Heart right ventricle (tissue), 16 donors: ENCODE measurements around the gene HEBP2. TPM values are rescaled to one million over a fixed set of nuclear protein-coding genes. Genes with fewer than 3 reads are reported as not detected.

Experiments used
- ATAC-seq, 8 donors: fragments of 200-7000 bp; cut with Tn5 transposase; one replicate each; pipeline ENCODE4 v1.9.1; 2020; ENCODE audit warnings: mild to moderate bottlenecking in 8 of 8, moderate library complexity in 8 of 8, moderate number of reproducible peaks in 1 of 8
- DNase-seq, 2 donors: peaks; one replicate each; pipeline ENCODE4 v3.0.0-alpha.2; 2020
- H3K27ac ChIP-seq, 10 donors: fragments of 200-600 bp; sonication (generic) in 2 of 10; one replicate each; pipeline versions ENCODE4 v1.5.0 to v1.8.0; 2020 to 2022; ENCODE audit warnings: mild to moderate bottlenecking in 3 of 10
- H3K27me3 ChIP-seq, 7 donors: fragments of 200-600 bp; one replicate each; pipeline ENCODE4 v1.8.0; 2021 to 2022; ENCODE audit warnings: mild to moderate bottlenecking in 2 of 7
- H3K36me3 ChIP-seq, 9 donors: fragments of 200-600 bp; sonication (generic) in 1 of 9; one replicate each; pipeline versions ENCODE4 v1.5.0 to v1.8.0; 2020 to 2022; ENCODE audit warnings: mild to moderate bottlenecking in 2 of 9
- H3K4me1 ChIP-seq, 9 donors: fragments of 200-600 bp; sonication (generic) in 1 of 9; one replicate each; pipeline versions ENCODE4 v1.5.0 to v1.8.0; 2020 to 2022; ENCODE audit warnings: mild to moderate bottlenecking in 4 of 9
- H3K4me3 ChIP-seq, 10 donors: fragments of 200-600 bp; sonication (generic) in 2 of 10; one replicate each; pipeline versions ENCODE4 v1.5.0 to v1.8.0; 2020 to 2022; ENCODE audit warnings: mild to moderate bottlenecking in 7 of 10, moderate library complexity in 2 of 10
- H3K9me3 ChIP-seq, 11 donors: fragments of 200-600 bp in 10 of 11; sonication (generic) in 2 of 11; one replicate each; pipeline versions ENCODE4 v1.5.0 to v1.8.0; 2013 to 2022; ENCODE audit warnings: mild to moderate bottlenecking in 2 of 11, control low read depth in 1 of 11, moderate library complexity in 1 of 11
- WGBS, 2 donors: extraction: QIAGEN DNeasy Blood & Tissue Kit; methylation state at CpG; one replicate each; pipeline ENCODE4 v1.1.7; 2013; ENCODE audit warnings: inconsistent platforms in 1 of 2; 5-methylcytosine and 5-hydroxymethylcytosine counted together
- intact Hi-C, 10 donors: fragments of 100-400 bp; cut with DNase I; formaldehyde crosslinking; loops; one replicate each; pipeline versions ENCODE4 v1.11.1 to v1.14.2; 2022
- polyA plus RNA-seq, 2 donors: library from polyadenylated mRNA; stranded (reverse); fragments of 200-250 nt; gene quantifications; one replicate each; pipeline ENCODE4 v1.2.3, GENCODE V29; 2013
- total RNA-seq, 10 donors: library from RNA; stranded (reverse); fragmentation: NEBNext Ultra II Directional in 3 of 10; extraction: Animal tissue kit (Norgen Biotek cat#: 25700) in 3 of 10; gene quantifications; one replicate each; pipeline versions ENCODE4 v1.2.1 to v1.2.4, GENCODE V29; 2021 to 2023
- TF ChIP-seq, protein P1 (sequence below), 9 donors: fragments of 200-600 bp; sonication (generic) in 2 of 9; IDR thresholded peaks; one replicate each; pipeline versions ENCODE4 v1.5.0 to v1.8.0; 2021 to 2022; ENCODE audit warnings: antibody characterized with exemption in 9 of 9, mild to moderate bottlenecking in 5 of 9, moderate library complexity in 1 of 9
- donor health status: Arrhythmogenic right ventricular cardiomyopathy.
- donor health status: ischemic (EF 13 %, LVEDD 7.1; RV severe dilation, severe dysfunction).
- donor health status: healthy with polysubstance abuse.
- donor health status: DM: no; HTN: yes; CAD: no.
- donor health status: DM: no; HTN: no; CAD: no.
- donor health status: ischemic (EF 25% LVEDD 6.9; RV normal size, moderate dysfunction).
- donor health status: ischemic (EF 25% LVEDD 5.7; RV mildly dilated, moderate dysfunction).
- donor health status: healthy.
- donor health status: DM: yes; HTN: yes; CAD: no.
- donor health status: Ischemic cardiomyopathy.
- donor health status: ischemic (EF 35%, LVEDD 5.7; RV mildly dilated, moderate dysfunction).
- donor health status: nonischemic (EF 11% LVEDD 7.7; RV severe dilation, severe dysfunction).
- donor health status: DM: yes; HTN: yes; CAD: no.
- donor health status: PGD.
- donor health status: ischemic (EF 29% LVEDD 5.4; RV normal size, mild dysfunction).
- donor health status: nonischemic (EF 23%, LVEDD 6.1; RV moderate dilation, normal function).

HEBP2 gene
- total and polyA plus RNA-seq, 12 donors = 44.1 to 123 (median 100) TPM

DNA sequence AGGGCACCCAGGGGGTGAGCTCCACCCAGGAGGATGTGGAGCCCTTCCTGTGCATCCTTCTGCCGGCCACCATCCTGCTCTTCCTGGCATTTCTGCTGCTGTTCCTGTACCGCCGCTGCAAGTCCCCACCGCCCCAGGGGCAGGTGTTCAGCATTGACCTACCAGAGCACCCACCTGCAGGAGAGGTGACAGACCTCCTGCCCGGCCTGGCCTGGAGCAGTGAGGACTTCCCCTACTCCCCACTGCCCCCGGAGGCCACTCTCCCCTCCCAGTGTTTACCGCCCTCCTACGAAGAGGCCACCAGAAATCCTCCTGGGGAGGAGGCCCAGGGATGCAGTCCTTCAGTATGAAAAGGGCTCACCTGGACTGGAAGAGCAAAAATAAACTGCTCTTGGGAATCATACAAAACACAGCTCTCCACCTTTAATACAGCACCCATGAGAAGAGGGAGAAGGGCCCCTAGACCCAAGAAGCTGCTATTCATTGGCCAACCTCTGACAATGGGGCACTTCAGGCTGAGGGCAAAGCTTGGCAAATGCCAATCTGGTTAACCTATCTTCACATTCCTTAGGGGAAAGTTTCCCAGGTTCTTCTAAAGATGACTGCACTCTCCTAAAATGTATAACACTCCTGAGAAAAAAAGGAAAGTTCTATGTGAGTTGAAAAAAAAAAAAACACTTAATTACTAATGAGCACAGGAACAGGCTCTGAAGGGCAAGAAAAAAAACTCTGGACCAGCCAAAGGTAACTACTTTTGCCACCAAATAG, 21.3 kb upstream of the HEBP2 start:
- H3K4me3 ChIP-seq = no peak overlapping the region
- 73 to 85% methylated on average over 8 of the region's 8 CpGs for WGBS, 2 donors
- H3K9me3 ChIP-seq = no peaks in the 10 kb centered on the region
- no peak for DNase-seq
- no peaks in the 10 kb centered on the region for H3K36me3 ChIP-seq
- TF ChIP-seq, protein P1, sequence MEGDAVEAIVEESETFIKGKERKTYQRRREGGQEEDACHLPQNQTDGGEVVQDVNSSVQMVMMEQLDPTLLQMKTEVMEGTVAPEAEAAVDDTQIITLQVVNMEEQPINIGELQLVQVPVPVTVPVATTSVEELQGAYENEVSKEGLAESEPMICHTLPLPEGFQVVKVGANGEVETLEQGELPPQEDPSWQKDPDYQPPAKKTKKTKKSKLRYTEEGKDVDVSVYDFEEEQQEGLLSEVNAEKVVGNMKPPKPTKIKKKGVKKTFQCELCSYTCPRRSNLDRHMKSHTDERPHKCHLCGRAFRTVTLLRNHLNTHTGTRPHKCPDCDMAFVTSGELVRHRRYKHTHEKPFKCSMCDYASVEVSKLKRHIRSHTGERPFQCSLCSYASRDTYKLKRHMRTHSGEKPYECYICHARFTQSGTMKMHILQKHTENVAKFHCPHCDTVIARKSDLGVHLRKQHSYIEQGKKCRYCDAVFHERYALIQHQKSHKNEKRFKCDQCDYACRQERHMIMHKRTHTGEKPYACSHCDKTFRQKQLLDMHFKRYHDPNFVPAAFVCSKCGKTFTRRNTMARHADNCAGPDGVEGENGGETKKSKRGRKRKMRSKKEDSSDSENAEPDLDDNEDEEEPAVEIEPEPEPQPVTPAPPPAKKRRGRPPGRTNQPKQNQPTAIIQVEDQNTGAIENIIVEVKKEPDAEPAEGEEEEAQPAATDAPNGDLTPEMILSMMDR (IDR thresholded peaks at IDR 0.05) = no peak
- no peak for ATAC-seq
- no peaks in the 10 kb centered on the region for H3K27me3 ChIP-seq
- H3K4me1 ChIP-seq = no peaks in the 10 kb centered on the region
- no peak overlapping the region for H3K27ac ChIP-seq
- intact Hi-C loops = no loop called here

DNA sequence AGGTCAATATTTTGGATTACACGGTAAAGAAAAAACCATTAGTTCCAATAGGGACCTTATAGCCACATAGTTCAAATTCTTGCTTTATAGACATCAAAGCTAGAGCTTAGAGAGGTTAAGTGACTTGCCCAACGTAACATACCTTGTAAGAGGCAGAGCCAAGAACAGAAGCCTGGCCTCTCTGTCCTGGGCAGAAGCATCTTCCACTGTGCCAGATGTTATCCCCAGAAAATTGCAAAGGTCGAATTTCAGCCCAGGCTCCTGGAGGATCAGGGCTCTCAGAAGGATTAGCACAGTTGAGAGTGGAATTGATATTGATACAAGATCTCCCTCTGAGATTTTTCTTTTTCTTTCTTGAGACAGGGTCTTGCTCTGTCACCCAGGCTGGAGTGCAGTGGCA, 20.2 kb upstream of the HEBP2 start:
- no peaks in the 10 kb centered on the region for H3K9me3 ChIP-seq
- no peak overlapping the region for H3K27ac ChIP-seq
- ATAC-seq (no peak), DNase-seq (no peak)
- intact Hi-C loops = no loop called here
- 80 to 82% methylated on average over 3 of the region's 3 CpGs for WGBS, 2 donors
- H3K36me3 ChIP-seq = no peaks in the 10 kb centered on the region
- H3K4me1 ChIP-seq = no peaks in the 10 kb centered on the region
- H3K27me3 ChIP-seq = no peaks in the 10 kb centered on the region
- TF ChIP-seq, protein P1 (IDR thresholded peaks at IDR 0.05) = no peak
- no peak overlapping the region for H3K4me3 ChIP-seq

DNA sequence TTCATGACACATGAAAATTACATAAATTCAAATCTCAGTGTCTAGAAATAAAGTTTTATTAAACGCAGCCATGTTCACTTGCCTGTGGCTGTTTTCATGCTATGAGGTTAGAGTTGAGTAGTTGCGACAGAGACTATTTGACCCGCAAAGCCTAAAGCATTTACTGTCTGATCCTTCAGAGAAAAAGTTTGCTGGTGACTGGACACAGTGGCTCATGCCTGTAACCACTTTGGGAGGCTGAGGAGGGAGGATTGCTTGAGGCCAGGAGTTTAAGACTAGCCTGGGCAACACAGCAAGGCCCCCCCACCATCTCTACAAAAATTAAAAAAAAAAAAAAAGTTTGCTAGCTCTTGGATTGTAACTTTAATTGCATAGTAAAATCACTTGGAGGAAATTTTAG, 17.1 kb upstream of the HEBP2 start:
- DNase-seq (no peak), ATAC-seq (no peak)
- Histone ChIP-seq H3K4me1 (no peaks in the 10 kb centered on the region), H3K9me3 (no peaks in the 10 kb centered on the region), H3K27ac (no peak overlapping the region), H3K27me3 (no peaks in the 10 kb centered on the region), H3K4me3 (no peak overlapping the region), H3K36me3 (no peaks in the 10 kb centered on the region)
- 95 to 98% methylated on average over 3 of the region's 3 CpGs for WGBS, 2 donors
- TF ChIP-seq, protein P1 (IDR thresholded peaks at IDR 0.05) = no peak
- intact Hi-C loops = no loop called here

DNA sequence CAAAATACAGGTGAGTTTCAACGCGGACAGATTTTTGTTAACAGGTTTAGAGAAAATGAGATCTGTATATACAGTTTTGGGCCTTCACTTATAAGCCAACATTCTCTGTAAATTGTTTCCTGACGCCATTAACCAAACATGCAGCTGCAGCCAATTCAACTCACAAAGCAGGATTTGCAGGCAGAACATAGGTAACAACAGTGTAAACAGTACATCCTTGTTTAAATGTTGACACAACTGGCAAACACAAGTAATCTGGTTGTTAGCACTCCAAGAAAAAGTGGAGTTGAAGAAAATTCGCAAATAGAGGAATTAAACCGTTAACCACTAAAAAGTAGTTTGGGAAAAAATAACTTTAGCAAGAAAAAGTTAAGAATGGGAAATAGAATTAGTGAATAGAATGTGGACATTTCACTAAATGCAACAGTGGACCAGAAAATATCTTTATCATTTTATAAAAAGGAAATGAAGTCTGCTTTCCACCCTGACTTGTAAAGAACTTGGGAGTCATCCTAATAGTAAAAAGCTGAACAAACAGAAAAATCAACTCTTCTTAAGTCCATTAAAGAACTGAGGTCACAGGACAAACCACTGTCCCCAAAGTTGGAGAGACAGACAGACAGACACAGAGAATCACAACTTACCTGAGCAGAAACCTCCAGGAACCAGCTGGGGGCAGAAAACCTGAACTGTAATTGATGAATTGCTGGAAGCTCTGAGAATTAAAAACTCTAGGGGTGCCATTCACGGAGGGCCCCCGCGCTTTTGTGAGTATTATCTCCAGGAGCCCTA, 16.2 kb upstream of the HEBP2 start:
- Histone ChIP-seq H3K4me3 (no peak overlapping the region), H3K27me3 (no peaks in the 10 kb centered on the region), H3K4me1 (no peaks in the 10 kb centered on the region), H3K27ac (no peak overlapping the region), H3K36me3 (no peaks in the 10 kb centered on the region), H3K9me3 (no peaks in the 10 kb centered on the region)
- WGBS, 2 donors = 92 to 95% methylated on average over 8 of the region's 8 CpGs
- intact Hi-C loops = no loop called here
- TF ChIP-seq, protein P1 (IDR thresholded peaks at IDR 0.05) = no peak
- ATAC-seq (no peak), DNase-seq (no peak)
